ENCODE measurements around the gene METTL24. TPM values are rescaled to one million over a fixed set of nuclear protein-coding genes. Genes with fewer than 3 reads are reported as not detected.

Gene METTL24
- total and polyA plus RNA-seq, 2 donors (not counting 1 experiment from before 2014, with no cell fraction given) = 0.18 to 2.6 TPM

- no peak overlapping the region for H3K9ac ChIP-seq (ENCODE audit: insufficient read depth, low read length)
- peaks cover 2% of the 10 kb centered on the region for H3K36me3 ChIP-seq (ENCODE audit: control insufficient read depth, insufficient read depth, low read length)
- TF ChIP-seq EZH2 (IDR thresholded peaks at IDR 0.05; ENCODE audit: low read length, missing control alignments) = no peak
- H3K4me2 ChIP-seq (ENCODE audit: extremely low read depth, insufficient read depth, low read length) = no peak overlapping the region
- peaks cover 7% of the 10 kb centered on the region for H3K79me2 ChIP-seq (ENCODE audit: control insufficient read depth, insufficient read depth, low read length)
- no peak overlapping the region for H3K27ac ChIP-seq (ENCODE audit: insufficient read depth, low read length)
- no peaks in the 10 kb centered on the region for H4K20me1 ChIP-seq (ENCODE audit: control insufficient read depth, extremely low read depth, insufficient read depth, low read length)
- DNase-seq (ENCODE audit: low read depth in 2 of 2) = no peak
- no peaks in the 10 kb centered on the region for H3K4me1 ChIP-seq (ENCODE audit: control insufficient read depth, extremely low read depth, insufficient read depth, low read length)
- H3K9me3 ChIP-seq (ENCODE audit: control insufficient read depth, insufficient read depth, low read depth, low read length) = no peaks in the 10 kb centered on the region
- no peak overlapping the region for H3K4me3 ChIP-seq (replicated peaks in 1 of 4; ENCODE audit: control extremely low read depth in 1 of 4, insufficient read depth in 1 of 4, low read depth in 3 of 4, low read length in 4 of 4)
- no peak overlapping the region for H2AFZ ChIP-seq (ENCODE audit: low read length)
- no peaks in the 10 kb centered on the region for H3K27me3 ChIP-seq (ENCODE audit: control insufficient read depth, insufficient read depth, low read length)
These were observed 159.6 kb downstream of the METTL24 start for GRCh38 chr6:110198561-110198960.

DNA sequence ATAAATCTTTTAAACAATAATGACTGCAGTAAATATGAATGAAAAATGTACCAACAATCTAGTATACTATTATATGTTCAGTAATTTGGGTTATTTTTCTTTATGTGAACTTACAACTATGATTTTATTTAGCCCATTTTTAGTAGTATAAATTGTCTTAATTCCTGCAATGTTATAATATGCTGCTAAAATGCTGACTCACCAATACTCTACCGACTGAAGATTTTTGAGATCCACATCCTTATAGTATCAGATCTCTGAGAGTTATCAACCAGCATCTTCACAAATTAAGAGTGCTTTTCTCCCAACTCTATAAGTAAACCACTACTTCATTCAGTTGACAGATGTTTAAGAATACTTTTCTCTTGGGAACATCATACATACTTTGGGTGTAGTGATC is 161.3 kb downstream of the METTL24 start:
- Histone ChIP-seq H3K36me3 (ENCODE audit: control insufficient read depth, insufficient read depth, low read length) (peaks cover 2% of the 10 kb centered on the region), H3K4me2 (ENCODE audit: extremely low read depth, insufficient read depth, low read length) (no peak overlapping the region), H2AFZ (ENCODE audit: low read length) (no peak overlapping the region), H4K20me1 (ENCODE audit: control insufficient read depth, extremely low read depth, insufficient read depth, low read length) (no peaks in the 10 kb centered on the region), H3K4me1 (ENCODE audit: control insufficient read depth, extremely low read depth, insufficient read depth, low read length) (no peaks in the 10 kb centered on the region), H3K4me3 (replicated peaks in 1 of 4; ENCODE audit: control extremely low read depth in 1 of 4, insufficient read depth in 1 of 4, low read depth in 3 of 4, low read length in 4 of 4) (no peak overlapping the region), H3K27ac (ENCODE audit: insufficient read depth, low read length) (no peak overlapping the region), H3K9me3 (ENCODE audit: control insufficient read depth, insufficient read depth, low read depth, low read length) (no peaks in the 10 kb centered on the region), H3K79me2 (ENCODE audit: control insufficient read depth, insufficient read depth, low read length) (peaks cover 8% of the 10 kb centered on the region), H3K27me3 (ENCODE audit: control insufficient read depth, insufficient read depth, low read length) (no peaks in the 10 kb centered on the region), H3K9ac (ENCODE audit: insufficient read depth, low read length) (no peak overlapping the region)
- no peak for DNase-seq (ENCODE audit: low read depth in 2 of 2)
- TF ChIP-seq, protein P1, sequence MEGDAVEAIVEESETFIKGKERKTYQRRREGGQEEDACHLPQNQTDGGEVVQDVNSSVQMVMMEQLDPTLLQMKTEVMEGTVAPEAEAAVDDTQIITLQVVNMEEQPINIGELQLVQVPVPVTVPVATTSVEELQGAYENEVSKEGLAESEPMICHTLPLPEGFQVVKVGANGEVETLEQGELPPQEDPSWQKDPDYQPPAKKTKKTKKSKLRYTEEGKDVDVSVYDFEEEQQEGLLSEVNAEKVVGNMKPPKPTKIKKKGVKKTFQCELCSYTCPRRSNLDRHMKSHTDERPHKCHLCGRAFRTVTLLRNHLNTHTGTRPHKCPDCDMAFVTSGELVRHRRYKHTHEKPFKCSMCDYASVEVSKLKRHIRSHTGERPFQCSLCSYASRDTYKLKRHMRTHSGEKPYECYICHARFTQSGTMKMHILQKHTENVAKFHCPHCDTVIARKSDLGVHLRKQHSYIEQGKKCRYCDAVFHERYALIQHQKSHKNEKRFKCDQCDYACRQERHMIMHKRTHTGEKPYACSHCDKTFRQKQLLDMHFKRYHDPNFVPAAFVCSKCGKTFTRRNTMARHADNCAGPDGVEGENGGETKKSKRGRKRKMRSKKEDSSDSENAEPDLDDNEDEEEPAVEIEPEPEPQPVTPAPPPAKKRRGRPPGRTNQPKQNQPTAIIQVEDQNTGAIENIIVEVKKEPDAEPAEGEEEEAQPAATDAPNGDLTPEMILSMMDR (conservative IDR thresholded peaks at IDR 0.05 in 1 of 2, IDR thresholded peaks at IDR 0.05 in 1 of 2; ENCODE audit: low read depth in 1 of 2, low read length in 2 of 2) = no peak

DNA sequence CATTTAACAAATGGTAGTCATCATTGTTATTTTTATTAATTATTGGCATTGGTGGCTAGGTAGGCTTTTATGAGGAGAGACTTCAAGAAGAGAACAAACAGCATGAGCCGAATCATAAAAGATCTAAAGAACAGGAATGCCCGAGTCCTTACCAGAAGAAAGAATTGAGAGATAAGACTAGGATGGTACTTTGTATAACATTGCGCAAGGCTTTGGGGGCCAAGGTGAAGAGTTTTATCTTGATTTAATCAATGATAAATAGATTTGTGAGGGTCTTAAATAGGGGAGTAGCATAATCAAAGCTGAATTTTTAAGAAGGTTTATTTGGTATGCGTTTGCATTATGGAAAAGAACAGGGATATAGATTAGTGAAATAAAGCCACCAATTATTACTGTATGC is 162.5 kb downstream of the METTL24 start:
- Histone ChIP-seq H3K36me3 (ENCODE audit: control insufficient read depth, insufficient read depth, low read length) (peaks cover 2% of the 10 kb centered on the region), H2AFZ (ENCODE audit: low read length) (no peak overlapping the region), H3K9me3 (ENCODE audit: control insufficient read depth, insufficient read depth, low read depth, low read length) (no peaks in the 10 kb centered on the region), H3K4me1 (ENCODE audit: control insufficient read depth, extremely low read depth, insufficient read depth, low read length) (no peaks in the 10 kb centered on the region), H3K9ac (ENCODE audit: insufficient read depth, low read length) (no peak overlapping the region), H3K4me3 (replicated peaks in 1 of 4; ENCODE audit: control extremely low read depth in 1 of 4, insufficient read depth in 1 of 4, low read depth in 3 of 4, low read length in 4 of 4) (no peak overlapping the region), H3K27me3 (ENCODE audit: control insufficient read depth, insufficient read depth, low read length) (no peaks in the 10 kb centered on the region), H4K20me1 (ENCODE audit: control insufficient read depth, extremely low read depth, insufficient read depth, low read length) (no peaks in the 10 kb centered on the region), H3K4me2 (ENCODE audit: extremely low read depth, insufficient read depth, low read length) (no peak overlapping the region), H3K79me2 (ENCODE audit: control insufficient read depth, insufficient read depth, low read length) (peaks cover 16% of the 10 kb centered on the region), H3K27ac (ENCODE audit: insufficient read depth, low read length) (no peak overlapping the region)
- TF ChIP-seq, protein P1 (conservative IDR thresholded peaks at IDR 0.05 in 1 of 2, IDR thresholded peaks at IDR 0.05 in 1 of 2; ENCODE audit: low read depth in 1 of 2, low read length in 2 of 2) = no peak
- TF ChIP-seq EZH2 (IDR thresholded peaks at IDR 0.05; ENCODE audit: low read length, missing control alignments) = no peak
- no peak for DNase-seq (ENCODE audit: low read depth in 2 of 2)

Other genes with a start within 250 kb of the METTL24 start
- 8.5 and 13.2 TPM in 2 replicates for gene WASF1, start 178.7 kb downstream of the METTL24 start, total RNA-seq
- gene WASF1, start 178.7 kb downstream of the METTL24 start, polyA plus RNA-seq = 28.2 and 37.7 TPM in 2 replicates
- gene CDC40, start 177.9 kb downstream of the METTL24 start, total RNA-seq = 20.3 and 22.1 TPM in 2 replicates
- 16.4 and 21.5 TPM in 2 replicates for gene CDC40, start 177.9 kb downstream of the METTL24 start, polyA plus RNA-seq
- gene DDO, start 57.2 kb upstream of the METTL24 start, total RNA-seq = 8.7 and 12.2 TPM in 2 replicates
- 1.3 and 3.9 TPM in 2 replicates for gene DDO, start 57.2 kb upstream of the METTL24 start, polyA plus RNA-seq
- under 0.01 TPM in 1 of 2 replicates, not detected in the other for gene SLC22A16, start 118.3 kb upstream of the METTL24 start, total RNA-seq
- not detected in 2 replicates for gene SLC22A16, start 118.3 kb upstream of the METTL24 start, polyA plus RNA-seq

Data from fibroblast of lung (primary cell).